HepG2 (cell line): ENCODE measurements around the gene SLC41A3. TPM values are rescaled to one million over a fixed set of nuclear protein-coding genes. Genes with fewer than 3 reads are reported as not detected.

Source experiments
- ATAC-seq: fragments of 200-7000 bp; cut with Tn5 transposase; 3 replicates; pipeline ENCODE4 v1.9.1; 2020; ENCODE audit warnings: mild to moderate bottlenecking, moderate library complexity
- BruUV-seq: library from RNA; stranded (reverse); fragments of 400-500 nt; replicated peaks from 2 replicates; lab custom pipeline; 2021; lab: Mats Ljungman, UMichigan
- CTCF ChIA-PET: fragments of 300-600 bp; formaldehyde crosslinking; extraction: SDS; loops from one replicate; lab custom pipeline; 2021; ENCODE audit warnings: low total read pairs, inconsistent platforms, low intra/inter-chr PET ratio; lab: Yijun Ruan, JAX
- POLR2A ChIA-PET: fragments of 350-600 bp; sonication (Branson Sonifier 250); formaldehyde crosslinking; loops from one replicate; lab custom pipeline; 2020; ENCODE audit warnings: antibody characterized with exemption, inconsistent platforms; lab: Yijun Ruan, JAX
- DNase-seq: peaks from one replicate; pipeline ENCODE4 v3.0.0-alpha.2; 2015; ENCODE audit warnings: low spot score
- FAIRE-seq: peaks from 3 replicates; lab custom pipeline; 2011; peaks lifted over from hg19 to GRCh38; lab: Jason Lieb, UNC
- H2AFZ ChIP-seq: one replicate; pipeline ENCODE4 v1.6.1; 2011; ENCODE audit warnings: low read length, inconsistent platforms
- H3K27ac ChIP-seq: fragments of 300-600 bp; 3 replicates; pipeline ENCODE4 v1.8.0; 2011; ENCODE audit warnings: mixed run types, mild to moderate bottlenecking, mixed read lengths, low read length, inconsistent platforms; ENCODE audit not compliant: insufficient read depth; ENCODE audit errors: extremely low read length
- H3K27me3 ChIP-seq, 2 experiments: fragments of 200-600 bp in 1 of 2; 2 replicates in 1 of 2; 3 replicates in 1 of 2; pipeline versions ENCODE4 v1.6.0 to v1.8.0; 2011; ENCODE audit warnings: low read length in 2 of 2, mild to moderate bottlenecking in 2 of 2, moderate library complexity in 2 of 2, inconsistent platforms in 1 of 2; ENCODE audit not compliant: insufficient read depth in 2 of 2, control insufficient read depth in 1 of 2
- H3K36me3 ChIP-seq, 2 experiments: fragments of 200-600 bp in 1 of 2; replicated peaks in 1 of 2; 2 replicates in 1 of 2; 3 replicates in 1 of 2; pipeline versions ENCODE4 v1.5.1 to v1.8.0; 2011; ENCODE audit warnings: low read length in 2 of 2, inconsistent platforms in 1 of 2; ENCODE audit not compliant: insufficient read depth in 2 of 2, control insufficient read depth in 1 of 2
- H3K4me1 ChIP-seq: 2 replicates; pipeline ENCODE4 v1.5.1; 2012; ENCODE audit warnings: low read length, inconsistent platforms; ENCODE audit not compliant: insufficient read depth
- H3K4me2 ChIP-seq: 2 replicates; pipeline ENCODE4 v1.6.0; 2011; ENCODE audit warnings: low read depth, low read length, inconsistent platforms
- H3K4me3 ChIP-seq, 3 experiments: fragments of 200-600 bp in 1 of 3; sonication (generic), shearing (Covaris generic) in 1 of 3; replicated peaks in 1 of 3; 2 replicates each; pipeline ENCODE4 v1.5.1; 2011 to 2016; ENCODE audit warnings: low read length in 3 of 3, inconsistent platforms in 2 of 3, low read depth in 2 of 3, mild to moderate bottlenecking in 2 of 3, control low read depth in 1 of 3, mixed read lengths in 1 of 3; ENCODE audit not compliant: insufficient read depth in 1 of 3
- H3K79me2 ChIP-seq: one replicate; pipeline ENCODE4 v1.6.1; 2011; ENCODE audit warnings: low read length, inconsistent platforms; ENCODE audit not compliant: insufficient read depth
- H3K9ac ChIP-seq: 2 replicates; pipeline ENCODE4 v1.6.0; 2011; ENCODE audit warnings: mild to moderate bottlenecking, low read depth, low read length, inconsistent platforms; ENCODE audit not compliant: insufficient read depth
- H3K9me3 ChIP-seq: 2 replicates; pipeline ENCODE4 v1.5.1; 2012; ENCODE audit warnings: mild to moderate bottlenecking, low read length
- H4K20me1 ChIP-seq: 2 replicates; pipeline ENCODE4 v1.6.0; 2011; ENCODE audit warnings: inconsistent platforms, mild to moderate bottlenecking, low read length, moderate library complexity; ENCODE audit not compliant: insufficient read depth
- BRD4 ChIP-seq: sonication (generic); formaldehyde crosslinking; IDR thresholded peaks from 2 replicates; pipeline ENCODE4 v1.4.0; 2020; ENCODE audit warnings: missing genetic modification reagents
- GTF3A ChIP-seq: sonication (generic); formaldehyde crosslinking; conservative IDR thresholded peaks from 2 replicates; pipeline ENCODE4 v1.4.0; 2020; ENCODE audit warnings: mild to moderate bottlenecking, missing genetic modification reagents
- MTF1 ChIP-seq: sonication (generic); formaldehyde crosslinking; IDR thresholded peaks from 2 replicates; pipeline ENCODE4 v1.5.0; 2020; ENCODE audit warnings: missing genetic modification reagents
- NR3C1 ChIP-seq: sonication (generic); formaldehyde crosslinking; IDR thresholded peaks from 2 replicates; pipeline ENCODE4 v1.4.0; 2020; ENCODE audit warnings: missing genetic modification reagents
- TCF7L2 ChIP-seq: IDR thresholded peaks from 2 replicates; pipeline ENCODE4 v1.6.1; 2011; ENCODE audit warnings: mild to moderate bottlenecking, low read depth, low read length, moderate library complexity
- WGBS: methylation state at CpG from one replicate; pipeline ENCODE4 v1.1.6; 2017; ENCODE audit warnings: low lambda C conversion rate; 5-methylcytosine and 5-hydroxymethylcytosine counted together
- in situ Hi-C: cut with HindIII; loops from 2 replicates; pipeline ENCODE4 v1.10.0; 2017; ENCODE audit warnings: low pct_unique_long_range_greater_than_20kb; ENCODE audit not compliant: extremely low pct_ligation_motif_present
- intact Hi-C: fragments of 100-400 bp; cut with micrococcal nuclease; formaldehyde crosslinking; loops from one replicate; pipeline ENCODE4 v1.10.0; 2022; ENCODE audit not compliant: unreplicated experiment
- polyA plus RNA-seq, 8 experiments: library from polyadenylated mRNA; depleted of rRNA in 3 of 8; stranded (reverse) in 7 of 8; unstranded in 1 of 8; fragments of >200 nt; fragmentation: Illumina TruSeq in 4 of 8; extraction: Trizol in 4 of 8; gene quantifications; 2 replicates each; pipeline versions ENCODE4 v1.2.1 to v1.2.3, GENCODE V29; 2011 to 2016; ENCODE audit warnings: low read depth in 4 of 8, missing spikeins in 1 of 8, mixed read lengths in 1 of 8; ENCODE audit not compliant: insufficient read depth in 1 of 8
- total RNA-seq, 5 experiments: library from RNA; depleted of rRNA; stranded (reverse); fragments of >200 nt; fragmentation: Illumina TruSeq; extraction: Trizol; gene quantifications; 2 replicates each; pipeline ENCODE4 v1.2.3, GENCODE V29; 2016; ENCODE audit warnings: low read depth in 1 of 5
- TF ChIP-seq, protein P1 (sequence below): sonication (generic); formaldehyde crosslinking; IDR thresholded peaks from 2 replicates; pipeline ENCODE4 v1.9.0; 2022; ENCODE audit warnings: low read depth, missing genetic modification reagents
- TF ChIP-seq, protein P2 (sequence below): sonication (generic); formaldehyde crosslinking; IDR thresholded peaks from 2 replicates; pipeline ENCODE4 v1.4.0; 2020; ENCODE audit warnings: mild to moderate bottlenecking, missing genetic modification reagents, borderline replicate concordance
- TF ChIP-seq, protein P3 (sequence below): sonication (generic); formaldehyde crosslinking; IDR thresholded peaks from 2 replicates; pipeline ENCODE4 v1.8.0; 2022; ENCODE audit warnings: mild to moderate bottlenecking, missing genetic modification reagents, moderate library complexity
- TF ChIP-seq, protein P4 (sequence below): sonication (generic); formaldehyde crosslinking; IDR thresholded peaks from 2 replicates; pipeline ENCODE4 v1.5.0; 2020; ENCODE audit warnings: missing genetic modification reagents

Gene SLC41A3
- total and polyA plus RNA-seq, 2 of the 13 experiments (the other 11 are each of a cell fraction or from before 2014, with no cell fraction given), result 26.0 to 71.1 TPM

DNA sequence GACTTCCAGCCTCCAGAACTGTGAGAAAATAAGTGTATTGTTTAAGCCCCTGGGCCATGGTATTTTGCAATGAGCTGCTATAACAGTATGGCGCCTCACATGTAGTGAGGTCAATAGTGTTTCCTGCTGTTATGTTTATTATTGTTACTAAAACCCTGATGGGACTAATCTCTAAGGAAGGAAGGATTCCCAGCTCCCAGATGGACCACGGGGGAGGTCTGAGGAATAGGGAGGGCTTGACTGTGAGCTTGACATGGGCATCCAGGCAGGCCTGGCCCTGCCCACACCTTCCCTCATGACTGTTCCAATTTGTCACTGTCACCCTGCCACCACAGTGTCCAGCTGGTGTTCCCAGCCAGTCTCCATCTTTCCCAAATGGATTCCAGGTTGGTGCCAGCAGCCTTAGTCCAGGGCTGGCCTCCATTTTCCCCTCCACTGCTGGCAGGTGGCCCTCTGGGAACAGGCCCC, 14.5 kb upstream of the SLC41A3 start:
- Histone ChIP-seq H3K79me2 (no peaks in the 10 kb centered on the region), H3K36me3 (no peaks in the 10 kb centered on the region), H4K20me1 (no peaks in the 10 kb centered on the region), H3K9ac (no peak overlapping the region), H3K27me3 (no peaks in the 10 kb centered on the region; a peak in 1 of 5 replicates), H3K9me3 (peaks cover 13% of the 10 kb centered on the region; the same call in 1 of the 2 replicates), H3K4me1 (no peaks in the 10 kb centered on the region), H3K4me3 (no peak overlapping the region), H3K27ac (no peak overlapping the region), H3K4me2 (no peak overlapping the region), H2AFZ (no peak overlapping the region)
- intact Hi-C loops (no loop called here), in situ Hi-C loops (no loop called here)
- CTCF ChIA-PET, result no interaction called here
- WGBS, result 80% methylated on average over 1 of the region's 2 CpGs
- TF ChIP-seq TCF7L2, result no peak
- no peak for TF ChIP-seq GTF3A (CRISPR knock-in tag)
- no TSS peak for BruUV-seq
- FAIRE-seq (no peak), DNase-seq (no peak), ATAC-seq (no peak)
- POLR2A ChIA-PET, result no interaction called here

DNA sequence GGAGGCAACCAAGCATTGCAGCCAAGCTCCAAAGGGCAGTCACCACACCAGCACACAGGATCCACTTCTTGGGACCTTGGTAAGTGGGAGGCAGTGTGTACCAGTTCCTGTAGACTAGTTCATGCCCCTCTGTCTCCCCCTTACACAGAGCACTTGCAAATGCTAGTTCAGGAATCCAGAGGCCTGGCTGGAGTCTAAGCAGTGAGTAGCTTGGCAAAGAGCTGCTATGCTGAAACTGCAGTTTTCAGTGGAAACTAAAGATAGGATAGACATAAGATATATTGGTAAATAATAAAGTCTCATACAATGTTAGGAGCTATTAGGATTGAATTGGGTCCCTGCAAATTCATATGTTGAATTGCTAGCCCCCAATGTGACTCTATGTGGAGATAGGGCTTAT, 13.9 kb upstream of the SLC41A3 start:
- ATAC-seq (no peak), FAIRE-seq (no peak), DNase-seq (no peak)
- no peak overlapping the region for H2AFZ ChIP-seq
- intact Hi-C loops (no loop called here), in situ Hi-C loops (no loop called here)
- CTCF ChIA-PET, result no interaction called here
- H3K79me2 ChIP-seq, result no peaks in the 10 kb centered on the region
- H3K9ac ChIP-seq, result no peak overlapping the region
- H3K4me1 ChIP-seq, result no peaks in the 10 kb centered on the region
- H3K36me3 ChIP-seq, result no peaks in the 10 kb centered on the region
- no TSS peak for BruUV-seq
- TF ChIP-seq, protein P1, sequence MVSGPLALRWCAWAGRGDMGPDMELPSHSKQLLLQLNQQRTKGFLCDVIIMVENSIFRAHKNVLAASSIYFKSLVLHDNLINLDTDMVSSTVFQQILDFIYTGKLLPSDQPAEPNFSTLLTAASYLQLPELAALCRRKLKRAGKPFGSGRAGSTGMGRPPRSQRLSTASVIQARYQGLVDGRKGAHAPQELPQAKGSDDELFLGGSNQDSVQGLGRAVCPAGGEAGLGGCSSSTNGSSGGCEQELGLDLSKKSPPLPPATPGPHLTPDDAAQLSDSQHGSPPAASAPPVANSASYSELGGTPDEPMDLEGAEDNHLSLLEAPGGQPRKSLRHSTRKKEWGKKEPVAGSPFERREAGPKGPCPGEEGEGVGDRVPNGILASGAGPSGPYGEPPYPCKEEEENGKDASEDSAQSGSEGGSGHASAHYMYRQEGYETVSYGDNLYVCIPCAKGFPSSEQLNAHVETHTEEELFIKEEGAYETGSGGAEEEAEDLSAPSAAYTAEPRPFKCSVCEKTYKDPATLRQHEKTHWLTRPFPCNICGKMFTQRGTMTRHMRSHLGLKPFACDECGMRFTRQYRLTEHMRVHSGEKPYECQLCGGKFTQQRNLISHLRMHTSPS (CRISPR knock-in tag), result no peak
- TF ChIP-seq BRD4 (no peak), NR3C1 (no peak), MTF1 (CRISPR knock-in tag) (no peak)
- TF ChIP-seq, protein P2, sequence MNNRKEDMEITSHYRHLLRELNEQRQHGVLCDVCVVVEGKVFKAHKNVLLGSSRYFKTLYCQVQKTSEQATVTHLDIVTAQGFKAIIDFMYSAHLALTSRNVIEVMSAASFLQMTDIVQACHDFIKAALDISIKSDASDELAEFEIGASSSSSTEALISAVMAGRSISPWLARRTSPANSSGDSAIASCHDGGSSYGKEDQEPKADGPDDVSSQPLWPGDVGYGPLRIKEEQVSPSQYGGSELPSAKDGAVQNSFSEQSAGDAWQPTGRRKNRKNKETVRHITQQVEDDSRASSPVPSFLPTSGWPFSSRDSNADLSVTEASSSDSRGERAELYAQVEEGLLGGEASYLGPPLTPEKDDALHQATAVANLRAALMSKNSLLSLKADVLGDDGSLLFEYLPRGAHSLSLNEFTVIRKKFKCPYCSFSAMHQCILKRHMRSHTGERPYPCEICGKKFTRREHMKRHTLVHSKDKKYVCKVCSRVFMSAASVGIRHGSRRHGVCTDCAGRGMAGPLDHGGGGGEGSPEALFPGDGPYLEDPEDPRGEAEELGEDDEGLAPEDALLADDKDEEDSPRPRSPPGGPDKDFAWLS (CRISPR knock-in tag), result no peak
- TF ChIP-seq, protein P3, sequence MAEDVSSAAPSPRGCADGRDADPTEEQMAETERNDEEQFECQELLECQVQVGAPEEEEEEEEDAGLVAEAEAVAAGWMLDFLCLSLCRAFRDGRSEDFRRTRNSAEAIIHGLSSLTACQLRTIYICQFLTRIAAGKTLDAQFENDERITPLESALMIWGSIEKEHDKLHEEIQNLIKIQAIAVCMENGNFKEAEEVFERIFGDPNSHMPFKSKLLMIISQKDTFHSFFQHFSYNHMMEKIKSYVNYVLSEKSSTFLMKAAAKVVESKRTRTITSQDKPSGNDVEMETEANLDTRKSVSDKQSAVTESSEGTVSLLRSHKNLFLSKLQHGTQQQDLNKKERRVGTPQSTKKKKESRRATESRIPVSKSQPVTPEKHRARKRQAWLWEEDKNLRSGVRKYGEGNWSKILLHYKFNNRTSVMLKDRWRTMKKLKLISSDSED, result no peak
- TF ChIP-seq, protein P4, sequence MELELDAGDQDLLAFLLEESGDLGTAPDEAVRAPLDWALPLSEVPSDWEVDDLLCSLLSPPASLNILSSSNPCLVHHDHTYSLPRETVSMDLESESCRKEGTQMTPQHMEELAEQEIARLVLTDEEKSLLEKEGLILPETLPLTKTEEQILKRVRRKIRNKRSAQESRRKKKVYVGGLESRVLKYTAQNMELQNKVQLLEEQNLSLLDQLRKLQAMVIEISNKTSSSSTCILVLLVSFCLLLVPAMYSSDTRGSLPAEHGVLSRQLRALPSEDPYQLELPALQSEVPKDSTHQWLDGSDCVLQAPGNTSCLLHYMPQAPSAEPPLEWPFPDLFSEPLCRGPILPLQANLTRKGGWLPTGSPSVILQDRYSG, result no peak
- no peaks in the 10 kb centered on the region; a peak in 1 of 5 replicates for H3K27me3 ChIP-seq
- H3K4me2 ChIP-seq, result no peak overlapping the region
- H3K27ac ChIP-seq, result no peak overlapping the region
- no peaks in the 10 kb centered on the region for H4K20me1 ChIP-seq
- H3K4me3 ChIP-seq, result no peak overlapping the region
- H3K9me3 ChIP-seq, result peaks cover 13% of the 10 kb centered on the region; the same call in 1 of the 2 replicates
- POLR2A ChIA-PET, result no interaction called here
